Left ventricle myocardium inferior (tissue), 1 donor: ENCODE measurements around the gene R3HDML. TPM values are rescaled to one million over a fixed set of nuclear protein-coding genes. Genes with fewer than 3 reads are reported as not detected.

Experiments used
- DNase-seq: peaks from one replicate; pipeline ENCODE4 v3.0.0-alpha.2; 2020
- H3K27ac ChIP-seq: fragments of 200-600 bp; replicated peaks from 2 replicates; pipeline ENCODE4 v1.8.0; 2021
- H3K27me3 ChIP-seq: fragments of 200-600 bp; 2 replicates; pipeline ENCODE4 v1.8.0; 2021; ENCODE audit warnings: low read depth
- H3K36me3 ChIP-seq: fragments of 200-600 bp; 2 replicates; pipeline ENCODE4 v1.8.0; 2021
- H3K4me1 ChIP-seq: fragments of 200-600 bp; 2 replicates; pipeline ENCODE4 v1.8.0; 2021
- H3K4me3 ChIP-seq: fragments of 200-600 bp; 2 replicates; pipeline ENCODE4 v1.8.0; 2021; ENCODE audit warnings: mild to moderate bottlenecking, moderate library complexity
- H3K9me3 ChIP-seq: fragments of 200-600 bp; replicated peaks from 2 replicates; pipeline ENCODE4 v1.8.0; 2021
- intact Hi-C: fragments of 100-400 bp; cut with micrococcal nuclease; formaldehyde crosslinking; loops from one replicate; pipeline ENCODE4 v1.11.0; 2022
- total RNA-seq: library from RNA; stranded (reverse); fragmentation: NEBNext Ultra II Directional; extraction: Animal tissue kit (Norgen Biotek cat#: 25700); gene quantifications from one replicate; pipeline ENCODE4 v1.2.1, GENCODE V29; 2021
- TF ChIP-seq, protein P1 (sequence below): fragments of 200-600 bp; IDR thresholded peaks from 2 replicates; pipeline ENCODE4 v1.8.0; 2021; ENCODE audit warnings: antibody characterized with exemption, mild to moderate bottlenecking, borderline replicate concordance
- donor health status: DM: no; HTN: yes; CAD: no; lungs with severe emphysema.

Gene R3HDML
- total RNA-seq, 1 donor from 2014 or later: not detected

DNA sequence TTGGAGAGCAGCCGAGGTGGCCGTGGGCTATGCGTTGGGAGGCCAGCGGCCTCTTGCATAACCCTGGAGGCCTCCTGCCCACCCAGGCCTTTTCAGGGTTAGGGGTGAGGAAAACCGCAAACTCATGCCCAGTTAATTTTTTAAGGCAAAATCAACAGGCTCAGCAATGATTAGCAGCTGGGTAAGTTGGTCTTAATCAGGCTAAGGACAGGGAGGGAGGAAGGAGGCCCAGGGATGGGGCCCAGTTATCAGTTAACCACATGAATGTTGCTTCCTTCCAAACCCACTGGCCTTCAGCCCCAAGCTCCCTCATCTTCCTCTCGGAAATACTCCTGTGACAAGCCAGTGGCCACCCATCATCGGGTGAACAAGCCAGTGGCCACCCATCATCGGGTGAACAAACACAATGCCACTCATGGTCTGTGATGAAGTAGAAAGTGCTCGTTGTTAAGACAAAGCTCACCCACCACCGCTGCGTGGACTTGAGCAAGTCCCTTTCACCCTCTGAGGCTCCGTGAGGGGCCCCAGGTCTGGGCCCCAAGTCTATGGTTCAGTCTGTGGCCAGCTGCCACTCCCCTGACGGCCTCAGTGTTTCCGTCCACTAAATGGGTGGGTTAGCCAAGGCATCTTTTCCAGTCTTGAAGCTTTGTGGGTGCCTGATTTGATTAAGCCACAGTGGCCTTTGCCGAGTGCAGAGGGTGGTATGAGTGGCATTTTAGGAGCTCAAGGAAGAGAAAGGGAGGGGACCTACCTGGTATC, 58.0 kb downstream of the R3HDML start:
- no peaks in the 10 kb centered on the region for H3K9me3 ChIP-seq
- no peaks in the 10 kb centered on the region for H3K4me1 ChIP-seq
- intact Hi-C loops: no loop called here
- H3K27me3 ChIP-seq: peaks cover 31% of the 10 kb centered on the region
- H3K4me3 ChIP-seq: no peak overlapping the region
- H3K36me3 ChIP-seq: no peaks in the 10 kb centered on the region
- no peak for DNase-seq
- TF ChIP-seq, protein P1, sequence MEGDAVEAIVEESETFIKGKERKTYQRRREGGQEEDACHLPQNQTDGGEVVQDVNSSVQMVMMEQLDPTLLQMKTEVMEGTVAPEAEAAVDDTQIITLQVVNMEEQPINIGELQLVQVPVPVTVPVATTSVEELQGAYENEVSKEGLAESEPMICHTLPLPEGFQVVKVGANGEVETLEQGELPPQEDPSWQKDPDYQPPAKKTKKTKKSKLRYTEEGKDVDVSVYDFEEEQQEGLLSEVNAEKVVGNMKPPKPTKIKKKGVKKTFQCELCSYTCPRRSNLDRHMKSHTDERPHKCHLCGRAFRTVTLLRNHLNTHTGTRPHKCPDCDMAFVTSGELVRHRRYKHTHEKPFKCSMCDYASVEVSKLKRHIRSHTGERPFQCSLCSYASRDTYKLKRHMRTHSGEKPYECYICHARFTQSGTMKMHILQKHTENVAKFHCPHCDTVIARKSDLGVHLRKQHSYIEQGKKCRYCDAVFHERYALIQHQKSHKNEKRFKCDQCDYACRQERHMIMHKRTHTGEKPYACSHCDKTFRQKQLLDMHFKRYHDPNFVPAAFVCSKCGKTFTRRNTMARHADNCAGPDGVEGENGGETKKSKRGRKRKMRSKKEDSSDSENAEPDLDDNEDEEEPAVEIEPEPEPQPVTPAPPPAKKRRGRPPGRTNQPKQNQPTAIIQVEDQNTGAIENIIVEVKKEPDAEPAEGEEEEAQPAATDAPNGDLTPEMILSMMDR: no peak
- H3K27ac ChIP-seq: no peak overlapping the region

DNA sequence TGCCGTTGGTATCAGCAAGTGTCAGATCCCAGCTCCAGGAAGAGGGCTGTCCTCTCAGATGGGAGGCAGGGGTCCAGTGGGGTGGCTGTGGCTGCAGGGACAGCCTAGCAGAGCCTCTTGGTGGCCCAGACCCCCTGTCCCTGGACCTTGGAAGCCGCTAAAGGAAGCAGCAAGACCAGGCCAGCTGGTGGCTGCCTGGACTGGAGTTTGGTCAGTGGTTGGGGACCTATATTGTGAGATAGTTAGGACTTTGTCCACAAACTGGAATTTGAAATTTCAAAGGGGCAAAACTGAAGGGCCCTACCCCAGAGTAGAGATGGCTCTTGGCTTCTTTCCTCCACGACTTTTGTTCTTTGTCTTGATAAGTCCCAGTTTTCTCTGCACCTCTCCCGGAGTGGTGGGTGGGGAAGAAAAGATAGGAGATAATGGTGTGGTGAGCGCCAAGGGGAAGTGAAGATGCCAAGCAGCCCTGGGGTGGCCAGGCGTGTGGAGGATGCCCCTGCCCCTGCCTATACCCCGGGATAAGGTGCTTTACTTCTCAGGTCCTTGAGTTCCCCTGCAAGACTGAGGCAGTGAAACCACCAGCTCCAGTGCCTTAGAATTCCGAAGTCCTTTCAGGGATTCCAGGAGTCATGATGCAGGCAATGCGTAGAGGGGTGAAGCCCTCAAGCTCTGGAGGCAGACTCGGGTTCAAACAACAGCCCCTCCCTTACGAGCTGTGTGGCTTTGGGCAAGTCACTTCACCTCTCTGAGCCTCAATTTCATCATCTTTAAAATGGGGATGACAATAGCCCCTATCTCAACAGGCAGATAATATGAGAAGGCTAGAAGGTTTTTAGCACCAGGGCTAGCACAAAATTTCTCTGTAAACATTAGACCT, 58.9 kb downstream of the R3HDML start:
- Histone ChIP-seq H3K36me3 (no peaks in the 10 kb centered on the region), H3K9me3 (no peaks in the 10 kb centered on the region), H3K4me1 (no peaks in the 10 kb centered on the region), H3K27me3 (peaks cover 33% of the 10 kb centered on the region), H3K4me3 (no peak overlapping the region), H3K27ac (no peak overlapping the region)
- intact Hi-C loops: no loop called here
- no peak for DNase-seq
- TF ChIP-seq, protein P1: no peak

DNA sequence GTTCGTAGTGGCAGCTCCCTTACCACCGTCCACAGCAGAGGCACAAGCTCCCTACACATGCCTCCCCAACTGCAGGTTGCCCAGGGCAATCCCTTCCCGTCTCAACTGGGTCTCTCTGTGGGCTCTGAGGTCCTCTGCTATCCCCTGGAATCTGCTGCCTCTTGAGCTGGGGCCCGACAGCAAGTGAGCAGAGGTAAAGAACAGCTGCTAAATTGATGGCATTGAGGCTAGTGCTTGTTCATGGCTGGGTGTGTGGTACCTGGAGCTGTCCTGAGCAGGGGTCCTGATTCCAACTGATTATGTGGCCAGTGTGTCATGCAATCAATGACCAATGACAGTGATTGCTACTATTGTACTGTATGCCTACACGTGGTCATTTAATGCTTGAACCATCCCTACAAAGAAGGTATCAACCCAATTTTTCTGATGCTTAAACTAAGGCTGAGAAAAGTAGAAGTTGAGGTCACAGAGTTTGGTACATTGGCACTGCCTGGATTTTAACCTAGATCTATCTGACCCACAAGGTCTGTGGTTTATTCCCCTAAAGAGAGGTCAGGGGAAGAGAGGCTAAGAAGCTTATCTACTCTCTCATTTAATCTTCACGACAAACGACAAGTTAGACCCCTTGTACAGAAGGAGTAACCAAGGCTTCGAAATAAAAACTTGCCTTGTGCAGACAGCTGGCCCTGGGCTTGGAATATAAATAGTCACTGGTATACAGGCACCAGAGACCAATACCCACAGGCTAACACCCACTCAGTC, 59.7 kb downstream of the R3HDML start:
- no peak overlapping the region for H3K27ac ChIP-seq
- H3K4me1 ChIP-seq: no peaks in the 10 kb centered on the region
- DNase-seq: no peak
- no peaks in the 10 kb centered on the region for H3K9me3 ChIP-seq
- no peaks in the 10 kb centered on the region for H3K36me3 ChIP-seq
- intact Hi-C loops: no loop called here
- H3K27me3 ChIP-seq: peaks cover 40% of the 10 kb centered on the region
- no peak overlapping the region for H3K4me3 ChIP-seq
- TF ChIP-seq, protein P1: no peak

DNA sequence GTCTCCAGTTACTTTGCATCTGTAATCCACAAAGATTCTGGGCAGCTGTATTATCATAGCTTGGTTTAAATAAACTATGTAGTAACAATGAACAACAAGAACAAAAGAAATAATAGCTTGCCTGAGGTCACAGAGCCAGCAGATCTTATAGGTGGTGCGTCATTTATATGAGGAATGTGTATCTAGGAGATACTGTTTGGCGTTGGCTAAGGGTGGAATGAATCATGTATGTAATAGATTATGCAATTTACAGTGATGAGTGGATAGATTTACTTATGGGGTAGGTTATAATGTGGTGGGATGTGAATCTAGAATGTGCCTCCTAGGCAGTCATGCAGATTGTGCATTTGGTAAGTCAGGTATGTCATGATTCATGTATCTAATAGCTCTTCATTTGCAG, 61.5 kb downstream of the R3HDML start:
- intact Hi-C loops: no loop called here
- Histone ChIP-seq H3K9me3 (no peaks in the 10 kb centered on the region), H3K4me3 (no peak overlapping the region), H3K27ac (no peak overlapping the region), H3K36me3 (no peaks in the 10 kb centered on the region), H3K27me3 (peaks cover 58% of the 10 kb centered on the region), H3K4me1 (no peaks in the 10 kb centered on the region)
- DNase-seq: no peak
- TF ChIP-seq, protein P1: no peak

- no peak for DNase-seq
- Histone ChIP-seq H3K27ac (no peak overlapping the region), H3K9me3 (no peaks in the 10 kb centered on the region), H3K4me3 (no peak overlapping the region), H3K36me3 (no peaks in the 10 kb centered on the region), H3K27me3 (peaks cover 65% of the 10 kb centered on the region), H3K4me1 (no peaks in the 10 kb centered on the region)
- TF ChIP-seq, protein P1: no peak
- intact Hi-C loops: no loop called here
Observed at GRCh38 chr20:44399446-44399845, 62.6 kb downstream of the R3HDML start.
